ENCODE results near the gene AEN. TPM values are rescaled to one million over a fixed set of nuclear protein-coding genes. Genes with fewer than 3 reads are reported as not detected.
A peak's percentile ranks its signal among the peaks of the same experiment; 100 is the strongest.
"Not testable (repeated sequence)": the region's sequence is repeated elsewhere in the genome, so short reads cannot be mapped to it uniquely, and the experiment has no call there.

AEN gene
- total RNA-seq, 1 donor from 2014 or later, result 9.8 TPM

DNA sequence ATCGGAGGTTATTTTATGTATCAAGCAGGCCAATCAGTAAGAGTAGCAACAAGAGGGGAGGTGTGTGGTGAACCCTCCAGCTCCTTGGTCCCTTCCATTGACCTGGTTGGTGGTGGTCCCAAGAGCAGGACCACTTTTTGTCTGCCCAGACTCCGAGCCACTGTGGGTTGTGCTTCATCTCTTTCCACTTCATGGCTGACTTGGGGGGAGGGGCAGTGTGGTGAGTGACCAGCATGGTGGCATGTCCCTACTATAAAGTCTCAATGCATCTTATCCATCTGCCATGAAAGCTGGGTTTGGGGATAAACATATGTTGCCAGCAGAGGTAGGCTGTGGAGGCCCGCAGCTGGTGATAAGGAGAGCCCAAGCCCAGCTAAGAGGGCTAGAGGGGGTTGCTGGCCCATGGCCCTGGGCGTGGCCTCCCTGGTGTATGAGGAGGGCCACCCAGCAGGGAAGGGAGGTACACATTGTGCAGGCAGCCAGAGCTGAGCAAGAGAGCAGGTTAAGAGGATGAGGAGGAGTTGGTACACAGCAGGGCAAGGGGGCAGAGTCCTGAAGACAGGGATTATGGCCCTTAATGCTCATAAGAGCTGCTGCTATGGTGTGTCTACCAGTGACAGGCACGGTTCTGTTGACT lies 7.0 kb downstream of the AEN start:
- intact Hi-C loops (cut with micrococcal nuclease), result no loop called here
- DNase-seq (no peak), ATAC-seq (no peak)

DNA sequence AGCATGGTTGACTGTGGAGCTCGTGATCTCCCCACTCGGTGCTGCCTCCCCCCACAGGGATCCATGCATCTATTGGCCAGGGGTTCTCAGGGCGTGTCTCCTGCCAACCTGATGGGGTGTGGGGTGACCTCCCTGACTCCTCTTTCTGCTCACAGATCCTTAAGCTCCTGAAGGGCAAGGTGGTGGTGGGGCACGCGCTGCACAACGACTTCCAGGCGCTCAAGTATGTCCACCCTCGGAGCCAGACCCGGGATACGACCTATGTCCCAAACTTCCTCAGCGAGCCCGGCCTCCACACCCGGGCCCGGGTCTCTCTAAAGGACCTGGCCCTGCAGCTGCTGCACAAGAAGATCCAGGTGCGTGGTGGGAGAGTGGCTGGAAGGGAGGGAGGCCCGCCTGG lies 7.9 kb downstream of the AEN start:
- ATAC-seq, result no peak
- DNase-seq, result no peak
- intact Hi-C loops (cut with micrococcal nuclease), result no loop called here

DNA sequence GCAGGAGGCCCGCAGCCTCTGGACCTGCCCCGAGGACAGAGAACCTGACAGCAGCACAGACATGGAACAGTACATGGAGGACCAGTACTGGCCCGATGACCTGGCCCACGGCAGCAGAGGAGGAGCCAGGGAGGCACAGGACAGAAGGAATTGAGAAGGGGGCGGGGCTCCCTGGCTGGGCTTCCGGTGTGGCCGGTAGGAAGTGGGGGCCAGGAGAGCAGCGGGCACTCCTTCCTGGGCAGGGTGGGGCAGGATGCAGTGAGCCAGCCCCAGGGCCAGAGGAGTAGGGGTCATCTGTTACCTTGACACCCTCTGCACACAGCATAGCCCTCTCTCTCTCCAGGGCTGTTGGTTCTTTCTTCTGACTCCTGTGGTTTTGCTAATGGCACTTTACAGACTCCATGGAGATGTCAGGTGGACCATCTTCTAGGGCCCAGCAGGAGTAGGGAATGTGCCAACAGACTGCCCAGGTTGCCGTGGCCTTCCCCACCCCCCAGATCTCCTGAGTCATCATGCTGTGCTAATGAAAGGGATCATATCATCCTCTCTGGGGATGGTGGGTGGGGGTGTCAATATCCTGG lies 9.1 kb downstream of the AEN start:
- DNase-seq, result no peak
- ATAC-seq, result peak; percentile 34
- intact Hi-C loops (cut with micrococcal nuclease), result no loop called here

DNA sequence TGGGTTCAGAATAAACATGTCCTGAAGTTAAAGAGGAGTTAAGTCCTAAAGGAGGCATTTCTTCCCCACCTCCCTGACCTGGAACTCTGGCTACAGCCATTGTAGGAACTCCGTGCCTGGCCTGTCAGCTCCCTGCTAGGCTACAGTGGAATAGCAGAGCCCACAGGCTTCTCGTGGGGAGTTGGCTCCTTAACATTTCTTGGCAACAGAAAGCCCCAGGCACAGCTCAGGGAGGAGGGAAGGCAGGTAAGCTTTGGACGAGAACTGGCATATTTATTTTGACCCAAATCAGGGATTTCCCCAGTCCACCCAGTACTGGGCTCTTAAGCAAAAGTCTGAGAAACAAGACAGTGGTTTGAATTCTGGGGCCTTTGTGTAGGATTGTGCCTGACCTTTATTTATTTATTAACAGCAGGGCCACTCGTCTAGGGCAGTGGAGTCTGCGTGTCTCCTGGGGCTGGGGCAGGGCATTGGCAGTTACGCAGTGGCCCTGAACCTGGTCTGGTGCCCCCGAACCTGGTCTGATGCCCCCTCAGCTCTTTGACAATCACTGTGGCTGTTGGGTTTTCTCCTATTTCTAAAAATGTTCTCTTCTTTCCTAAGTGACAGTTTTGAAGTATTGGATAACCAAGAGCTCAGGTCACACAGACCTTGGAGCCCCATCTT lies 9.8 kb downstream of the AEN start:
- intact Hi-C loops (cut with micrococcal nuclease), result no loop called here
- DNase-seq (no peak), ATAC-seq (no peak)

DNA sequence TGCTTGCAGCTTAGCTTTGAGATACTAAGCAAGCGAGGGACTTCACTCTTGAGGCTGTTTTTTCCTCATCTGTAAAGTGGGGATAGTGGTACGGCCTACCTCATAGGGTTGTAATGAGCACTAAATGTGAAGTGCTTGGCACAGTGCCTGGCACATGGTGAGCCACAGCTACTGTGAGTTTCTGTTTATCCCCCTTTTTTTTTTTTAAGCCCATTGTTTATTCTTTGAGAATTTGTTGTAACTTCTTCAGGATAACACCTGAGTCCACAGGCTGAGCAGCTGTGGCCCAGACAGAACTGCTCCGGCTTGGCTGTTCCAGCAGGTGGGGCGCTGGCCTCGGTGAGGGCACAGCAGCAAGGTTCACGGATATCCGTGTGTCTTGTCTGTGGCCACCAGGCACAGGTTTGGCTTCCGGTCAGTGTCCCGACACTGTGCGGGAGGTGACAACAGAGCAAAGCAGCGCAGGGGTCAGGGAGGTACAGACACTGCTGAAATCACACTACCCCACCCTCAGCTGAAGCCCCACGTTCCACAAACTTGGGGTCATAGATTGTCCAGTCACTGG lies 10.4 kb downstream of the AEN start:
- intact Hi-C loops (cut with micrococcal nuclease), result no loop called here
- no peak for ATAC-seq

DNA sequence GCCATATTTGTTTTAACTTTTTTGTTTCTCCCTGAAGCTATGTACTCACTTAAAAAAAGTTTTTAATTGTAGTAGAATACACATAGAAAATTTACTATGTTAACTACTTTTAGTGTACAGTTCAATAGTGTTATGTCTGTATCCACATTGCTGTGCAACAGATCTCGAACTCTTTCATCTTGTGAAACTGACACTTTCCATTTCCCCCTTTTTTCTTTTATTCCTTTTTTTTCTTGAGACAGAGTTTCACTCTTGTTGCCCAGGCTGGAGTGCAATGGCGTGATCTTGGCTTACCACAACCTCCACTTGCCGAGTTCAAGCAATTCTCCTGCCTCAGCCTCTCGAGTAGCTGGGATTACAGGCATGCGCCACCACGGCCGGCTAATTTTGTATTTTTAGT lies 11.7 kb downstream of the AEN start:
- intact Hi-C loops (cut with micrococcal nuclease); ATAC-seq; DNase-seq: not testable (repeated sequence)

More for the DNA sequence above, 10.4 kb downstream of the AEN start:
- DNase-seq, result no peak

DNA sequence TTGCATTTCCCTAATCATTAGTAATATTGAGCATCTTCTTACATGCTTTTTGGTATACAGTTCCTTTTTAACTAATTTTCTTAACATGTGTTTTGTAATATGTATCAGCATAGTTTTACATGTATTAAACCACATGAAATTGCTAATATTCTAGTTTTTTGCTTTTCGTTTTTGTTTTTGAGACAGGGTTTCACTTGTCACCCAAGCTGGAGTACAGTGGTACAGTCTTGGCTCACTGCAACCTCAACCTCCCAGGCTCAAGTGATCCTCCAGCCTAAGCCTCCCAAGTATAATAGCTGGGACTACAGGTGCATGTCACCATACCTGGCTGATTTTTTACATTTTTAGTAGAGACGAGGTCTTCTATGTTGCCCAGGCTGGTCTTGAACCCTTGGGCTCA lies 13.3 kb downstream of the AEN start:
- DNase-seq, result no peak
- intact Hi-C loops (cut with micrococcal nuclease), result no loop called here
- ATAC-seq, result no peak

DNA sequence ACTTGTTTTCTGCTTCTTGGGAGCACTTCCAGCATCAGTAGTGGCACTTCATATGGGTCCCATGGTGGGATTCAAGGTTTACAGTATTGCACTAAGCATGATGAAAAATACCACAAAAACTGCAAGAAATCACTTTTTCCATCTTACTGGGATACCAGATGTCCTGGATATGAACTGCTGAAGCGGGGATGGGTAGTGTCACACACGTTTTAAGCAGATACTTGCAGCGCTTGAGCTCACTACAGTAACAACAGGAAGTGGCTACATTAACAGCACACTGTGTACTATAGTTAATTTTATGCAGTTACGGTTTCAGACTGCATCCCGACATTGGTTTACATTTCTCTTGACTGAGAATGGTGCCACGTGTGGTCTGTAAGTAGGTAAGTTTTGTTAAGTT lies 14.2 kb downstream of the AEN start:
- no peak for ATAC-seq
- intact Hi-C loops (cut with micrococcal nuclease), result no loop called here

DNA sequence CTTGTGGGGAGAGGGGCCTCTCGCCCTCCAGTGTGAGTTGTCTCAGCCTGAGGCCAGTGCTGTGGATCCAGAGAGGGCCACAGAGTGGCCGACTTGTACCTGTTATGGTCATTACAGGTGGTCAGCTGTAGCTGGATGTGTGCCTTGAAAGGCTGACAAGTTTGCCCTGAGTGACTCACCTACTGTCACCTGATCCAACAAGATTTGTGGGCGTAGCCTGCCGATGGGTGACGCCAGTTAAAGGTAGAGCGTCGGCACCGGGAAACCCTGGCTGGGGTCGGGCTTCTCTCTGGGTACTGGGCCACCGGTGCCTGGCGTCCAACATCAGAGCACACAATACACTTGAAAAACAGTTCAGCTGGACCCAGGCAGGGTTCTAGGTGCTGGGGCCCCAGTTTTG lies 14.9 kb downstream of the AEN start:
- DNase-seq (no peak), ATAC-seq (no peak)
- intact Hi-C loops (cut with micrococcal nuclease), result no loop called here

More for the DNA sequence above, 14.2 kb downstream of the AEN start:
- no peak for DNase-seq

DNA sequence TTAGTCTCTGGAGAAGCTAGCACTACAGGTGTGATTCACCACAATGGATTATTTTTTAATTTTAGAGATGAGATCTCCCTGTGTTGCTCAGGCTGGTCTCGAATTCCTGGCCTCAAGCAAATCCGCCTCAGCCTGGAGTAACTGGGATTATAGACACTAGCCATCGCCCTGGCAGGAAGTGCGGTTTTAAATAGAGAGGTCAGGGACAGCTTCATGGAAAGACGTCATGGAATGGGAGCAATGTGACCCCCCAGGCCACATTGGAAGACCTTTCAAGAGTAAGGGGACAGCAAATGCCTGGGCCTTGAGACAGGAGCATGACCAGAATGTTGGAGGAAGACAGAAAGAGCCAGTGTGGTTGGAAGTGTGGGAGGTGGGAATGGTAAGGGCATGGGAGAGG lies 15.5 kb downstream of the AEN start:
- no peak for ATAC-seq
- DNase-seq, result no peak

DNA sequence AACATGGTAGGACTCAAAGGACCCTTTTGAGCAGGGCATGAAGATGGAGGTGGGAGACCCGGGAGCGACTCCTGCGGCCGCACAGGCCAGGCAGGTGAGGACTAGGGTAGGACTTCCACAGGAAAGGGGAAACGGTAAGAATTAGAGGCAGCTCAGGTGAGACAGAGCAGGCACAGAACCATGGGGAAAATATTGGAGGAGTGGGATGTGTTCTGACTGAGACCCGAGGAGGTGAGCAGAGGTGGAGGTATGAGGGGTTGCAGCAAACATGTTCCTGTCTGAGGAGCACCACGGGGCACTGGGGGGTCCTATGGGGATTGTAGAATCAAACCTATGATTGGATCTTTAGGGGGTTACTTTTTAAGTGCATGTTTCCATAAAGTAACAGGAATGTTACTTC lies 16.3 kb downstream of the AEN start:
- ATAC-seq (no peak), DNase-seq (no peak)
- intact Hi-C loops (cut with micrococcal nuclease), result no loop called here

More for the DNA sequence above, 15.5 kb downstream of the AEN start:
- intact Hi-C loops (cut with micrococcal nuclease), result no loop called here

DNA sequence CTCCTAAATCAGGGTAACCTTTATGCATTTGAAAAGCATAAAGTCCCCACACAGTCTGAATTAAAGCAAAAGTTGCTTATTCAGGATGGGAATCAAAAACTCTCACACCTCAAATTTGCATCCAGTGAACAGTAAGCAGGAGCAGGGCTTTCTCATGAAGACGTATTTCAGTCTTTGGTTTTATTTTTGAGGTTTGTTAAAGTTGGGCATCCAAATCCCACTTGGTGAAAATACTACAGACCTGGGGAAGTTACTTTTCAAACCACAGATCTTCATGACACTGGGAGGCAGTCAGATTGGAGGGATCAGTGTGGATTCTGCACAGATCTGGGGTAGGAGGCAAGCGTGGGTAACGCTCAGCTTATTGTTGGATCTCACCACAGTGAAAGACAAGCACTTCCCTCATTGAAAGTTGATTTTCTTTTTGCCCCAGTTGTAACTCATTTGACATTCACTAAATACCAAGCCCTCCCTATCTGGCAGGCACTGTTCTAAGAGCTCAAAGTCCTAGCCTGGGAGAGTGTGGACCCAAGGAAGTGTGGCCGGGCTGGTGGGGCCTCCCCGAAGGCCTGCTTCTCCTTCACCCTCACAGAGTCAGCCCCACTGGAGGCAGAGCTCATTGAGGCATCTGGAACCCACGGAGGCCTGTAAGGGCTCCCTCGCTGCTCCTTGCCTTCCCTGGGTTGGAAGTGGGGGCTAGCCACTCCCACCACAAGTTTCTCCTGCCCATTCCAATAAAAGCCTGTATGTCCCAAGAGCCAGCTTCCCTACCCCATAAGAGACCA lies 16.9 kb downstream of the AEN start:
- ATAC-seq (peak; percentile 27), DNase-seq (no peak)
- intact Hi-C loops (cut with micrococcal nuclease), result no loop called here

DNA sequence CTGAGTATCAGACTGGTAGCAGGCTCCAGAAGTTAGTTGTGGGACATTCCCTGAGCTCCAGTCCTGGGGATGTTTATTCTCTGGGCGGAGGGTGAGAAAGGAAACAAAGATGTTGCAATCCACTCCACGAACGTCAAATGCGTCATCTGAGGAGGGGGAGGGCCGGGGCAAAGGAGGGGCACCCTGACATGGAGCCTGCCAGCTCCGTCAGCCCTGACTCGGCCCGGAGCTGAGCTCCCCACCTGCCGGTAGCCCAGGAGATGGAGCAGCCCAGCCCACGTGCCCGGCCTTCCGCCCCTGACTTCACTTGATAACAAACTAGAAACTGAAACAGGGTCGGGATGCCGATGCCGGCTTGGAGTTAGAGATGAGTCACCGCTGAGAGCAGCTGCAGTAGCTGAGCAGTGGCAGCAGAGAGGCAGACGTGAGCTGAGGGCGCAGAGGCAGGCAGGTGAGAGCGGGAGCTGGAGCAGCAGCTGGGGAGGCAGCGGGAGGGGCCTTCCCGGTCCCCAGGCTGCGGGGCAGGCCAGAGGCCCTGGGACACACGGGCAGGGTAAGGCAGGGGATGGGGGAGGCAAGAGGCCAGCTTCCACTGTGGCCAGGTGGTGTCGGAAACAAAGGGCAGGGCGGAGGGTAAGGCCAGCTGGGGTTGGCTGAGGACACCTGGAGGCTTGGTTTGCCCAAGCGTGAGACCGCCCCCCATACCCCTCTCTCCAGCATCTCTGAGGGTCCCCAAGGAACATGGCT lies 17.7 kb downstream of the AEN start, which contains the start of gene ISG20:
ISG20 (plus strand) TSS at position 391 of the 747 bp plus-strand sequence; CDS start at position 742, 351 bp downstream.
- ATAC-seq (peak; percentile 90), DNase-seq (peak; percentile 88)
- intact Hi-C loops (cut with micrococcal nuclease), result no loop called here

DNA sequence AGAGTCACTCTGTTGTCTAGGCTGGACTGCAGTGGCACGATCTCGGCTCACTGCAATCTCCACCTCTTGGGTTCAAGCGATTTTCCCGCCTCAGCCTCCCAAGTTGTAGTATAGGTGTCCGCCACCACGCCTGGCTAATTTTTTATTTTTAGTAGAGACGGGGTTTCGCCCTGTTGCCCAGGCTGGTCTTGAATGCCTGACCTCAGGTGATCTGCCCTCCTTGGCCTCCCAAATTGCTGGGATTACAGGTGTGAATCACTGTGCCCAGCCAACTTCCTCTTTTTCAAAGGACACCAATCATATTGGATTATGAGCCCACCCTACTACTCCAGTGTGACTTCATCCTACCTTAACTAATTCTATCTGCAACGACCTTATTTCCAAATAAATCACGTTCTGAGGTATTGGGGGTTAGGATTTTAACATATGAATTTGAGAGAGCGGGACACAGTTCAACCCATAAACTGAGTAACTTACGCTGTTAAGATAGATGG lies 20.9 kb downstream of the AEN start:
- intact Hi-C loops (cut with micrococcal nuclease), result no loop called here
- DNase-seq (no peak), ATAC-seq (no peak)

DNA sequence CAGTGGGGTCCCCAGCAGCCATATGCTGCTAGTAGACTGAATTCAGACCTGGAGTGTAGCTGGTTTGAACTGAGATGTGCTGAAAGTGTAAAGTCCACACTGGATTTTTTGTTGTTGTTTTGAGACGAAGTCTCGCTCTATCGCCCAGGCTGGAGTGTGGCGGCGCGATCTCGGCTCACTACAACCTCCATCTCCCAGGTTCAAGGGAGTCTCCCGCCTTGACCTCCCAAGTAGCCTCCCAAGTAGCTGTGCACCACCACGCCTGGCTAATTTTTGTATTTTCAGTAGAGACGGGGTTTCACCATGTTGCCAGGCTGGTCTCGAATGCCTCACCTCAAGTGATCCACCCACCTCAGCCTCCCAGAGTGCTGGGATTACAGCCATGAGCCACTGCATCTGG lies 21.4 kb downstream of the AEN start:
- intact Hi-C loops (cut with micrococcal nuclease); ATAC-seq; DNase-seq: not testable (repeated sequence)

DNA sequence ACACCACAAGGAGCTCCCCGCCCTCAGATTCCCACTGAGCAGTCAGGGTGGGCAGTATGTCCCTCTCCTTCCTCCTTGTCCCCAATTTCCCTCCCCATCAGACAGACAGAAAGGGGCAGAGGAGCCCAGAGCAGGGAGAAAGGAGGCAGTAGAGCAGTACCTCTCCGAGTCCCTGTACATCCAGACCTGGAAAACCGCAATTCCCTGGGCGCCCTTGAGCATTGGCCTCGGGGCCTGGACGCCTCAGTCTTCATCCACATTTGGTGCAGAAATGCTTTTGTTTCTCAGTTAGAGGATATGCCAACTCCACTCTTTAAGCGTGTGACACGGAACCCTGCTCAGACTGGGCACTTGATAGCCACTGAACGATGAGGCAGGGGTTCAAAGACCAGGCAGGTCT lies 23.6 kb downstream of the AEN start:
- DNase-seq, result no peak
- intact Hi-C loops (cut with micrococcal nuclease), result no loop called here
- no peak for ATAC-seq

DNA sequence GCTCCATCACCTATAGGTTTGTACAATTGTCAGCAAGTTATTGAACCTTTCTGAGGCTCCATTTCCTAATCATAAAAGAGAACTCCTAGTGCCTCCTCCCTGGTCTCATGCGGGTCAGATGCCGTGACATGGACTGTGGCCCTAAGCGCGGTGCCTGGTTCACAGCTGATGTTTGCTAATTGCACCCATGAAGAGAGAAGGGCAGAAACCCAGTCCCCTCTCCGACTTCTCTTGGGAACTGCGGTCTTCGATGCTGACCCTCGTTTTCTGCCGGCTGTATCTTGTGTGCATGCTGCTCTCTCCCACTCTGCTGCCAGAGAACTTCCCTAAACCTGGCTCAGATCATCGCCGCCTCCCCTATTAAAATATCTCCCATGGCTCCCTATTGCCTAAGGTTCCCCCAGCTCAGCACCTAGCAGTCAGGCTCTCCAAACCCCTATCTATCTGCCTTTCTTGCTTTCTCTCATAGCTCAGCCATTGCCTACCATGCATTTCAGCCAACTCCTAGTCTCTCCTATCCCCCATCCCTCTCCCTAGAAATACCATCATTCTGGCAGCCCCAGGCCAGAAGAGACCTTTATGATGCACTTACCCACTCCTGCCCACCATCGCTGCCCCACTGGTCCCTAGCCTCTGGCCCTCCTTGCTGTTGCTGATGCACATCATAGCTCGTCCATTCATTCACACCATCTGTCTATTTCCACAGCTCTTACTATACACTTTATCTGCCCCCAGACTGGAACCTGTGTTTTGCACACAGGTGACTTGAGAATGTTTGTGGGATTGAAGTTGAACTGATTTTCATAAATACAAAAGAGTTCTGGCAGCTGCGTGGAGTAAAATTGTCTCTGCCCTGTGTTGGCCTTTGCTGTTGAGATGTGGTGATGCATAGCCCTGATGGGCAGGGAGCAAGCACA lies 24.3 kb downstream of the AEN start:
- ATAC-seq (no peak), DNase-seq (no peak)
- intact Hi-C loops (cut with micrococcal nuclease), result no loop called here

DNA sequence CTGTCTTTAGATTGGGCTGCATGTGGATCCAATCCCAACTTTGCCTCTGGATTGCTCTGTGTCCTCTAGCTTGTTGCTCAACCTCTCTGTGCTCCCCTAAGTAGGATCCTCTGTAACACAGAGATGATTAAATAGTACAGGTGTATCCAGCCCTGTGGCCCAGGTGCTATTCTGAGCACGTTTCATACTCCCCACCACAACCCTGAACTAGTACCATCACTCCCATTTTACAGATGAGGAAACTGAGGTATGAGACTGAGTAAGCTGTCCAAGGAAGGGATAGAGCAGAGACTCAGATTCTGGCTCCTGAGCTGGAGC lies 24.9 kb downstream of the AEN start:
- ATAC-seq, result no peak
- intact Hi-C loops (cut with micrococcal nuclease), result no loop called here
- no peak for DNase-seq
